HepG2 (cell line): Measurements from ENCODE around the gene RPL37. TPM values are rescaled to one million over a fixed set of nuclear protein-coding genes. Genes with fewer than 3 reads are reported as not detected.

Source experiments
- ATAC-seq: fragments of 200-7000 bp; cut with Tn5 transposase; 3 replicates; pipeline ENCODE4 v1.9.1; 2020; ENCODE audit warnings: mild to moderate bottlenecking, moderate library complexity
- BruUV-seq: library from RNA; stranded (reverse); fragments of 400-500 nt; replicated peaks from 2 replicates; lab custom pipeline; 2021; lab: Mats Ljungman, UMichigan
- CTCF ChIA-PET: fragments of 300-600 bp; formaldehyde crosslinking; extraction: SDS; loops from one replicate; lab custom pipeline; 2021; ENCODE audit warnings: low total read pairs, inconsistent platforms, low intra/inter-chr PET ratio; lab: Yijun Ruan, JAX
- POLR2A ChIA-PET: fragments of 350-600 bp; sonication (Branson Sonifier 250); formaldehyde crosslinking; loops from one replicate; lab custom pipeline; 2020; ENCODE audit warnings: antibody characterized with exemption, inconsistent platforms; lab: Yijun Ruan, JAX
- DNase-seq: peaks from one replicate; pipeline ENCODE4 v3.0.0-alpha.2; 2015; ENCODE audit warnings: low spot score
- FAIRE-seq: peaks from 3 replicates; lab custom pipeline; 2011; peaks lifted over from hg19 to GRCh38; lab: Jason Lieb, UNC
- H2AFZ ChIP-seq: one replicate; pipeline ENCODE4 v1.6.1; 2011; ENCODE audit warnings: low read length, inconsistent platforms
- H3K27ac ChIP-seq: fragments of 300-600 bp; 3 replicates; pipeline ENCODE4 v1.8.0; 2011; ENCODE audit warnings: mixed run types, mild to moderate bottlenecking, mixed read lengths, low read length, inconsistent platforms; ENCODE audit not compliant: insufficient read depth; ENCODE audit errors: extremely low read length
- H3K27me3 ChIP-seq, 2 experiments: fragments of 200-600 bp in 1 of 2; 2 replicates in 1 of 2; 3 replicates in 1 of 2; pipeline versions ENCODE4 v1.6.0 to v1.8.0; 2011; ENCODE audit warnings: low read length in 2 of 2, mild to moderate bottlenecking in 2 of 2, moderate library complexity in 2 of 2, inconsistent platforms in 1 of 2; ENCODE audit not compliant: insufficient read depth in 2 of 2, control insufficient read depth in 1 of 2
- H3K36me3 ChIP-seq, 2 experiments: fragments of 200-600 bp in 1 of 2; replicated peaks in 1 of 2; 2 replicates in 1 of 2; 3 replicates in 1 of 2; pipeline versions ENCODE4 v1.5.1 to v1.8.0; 2011; ENCODE audit warnings: low read length in 2 of 2, inconsistent platforms in 1 of 2; ENCODE audit not compliant: insufficient read depth in 2 of 2, control insufficient read depth in 1 of 2
- H3K4me1 ChIP-seq: 2 replicates; pipeline ENCODE4 v1.5.1; 2012; ENCODE audit warnings: low read length, inconsistent platforms; ENCODE audit not compliant: insufficient read depth
- H3K4me2 ChIP-seq: 2 replicates; pipeline ENCODE4 v1.6.0; 2011; ENCODE audit warnings: low read depth, low read length, inconsistent platforms
- H3K4me3 ChIP-seq, 3 experiments: fragments of 200-600 bp in 1 of 3; sonication (generic), shearing (Covaris generic) in 1 of 3; replicated peaks in 1 of 3; 2 replicates each; pipeline ENCODE4 v1.5.1; 2011 to 2016; ENCODE audit warnings: low read length in 3 of 3, inconsistent platforms in 2 of 3, low read depth in 2 of 3, mild to moderate bottlenecking in 2 of 3, control low read depth in 1 of 3, mixed read lengths in 1 of 3; ENCODE audit not compliant: insufficient read depth in 1 of 3
- H3K79me2 ChIP-seq: one replicate; pipeline ENCODE4 v1.6.1; 2011; ENCODE audit warnings: low read length, inconsistent platforms; ENCODE audit not compliant: insufficient read depth
- H3K9ac ChIP-seq: 2 replicates; pipeline ENCODE4 v1.6.0; 2011; ENCODE audit warnings: mild to moderate bottlenecking, low read depth, low read length, inconsistent platforms; ENCODE audit not compliant: insufficient read depth
- H3K9me3 ChIP-seq: 2 replicates; pipeline ENCODE4 v1.5.1; 2012; ENCODE audit warnings: mild to moderate bottlenecking, low read length
- H4K20me1 ChIP-seq: 2 replicates; pipeline ENCODE4 v1.6.0; 2011; ENCODE audit warnings: inconsistent platforms, mild to moderate bottlenecking, low read length, moderate library complexity; ENCODE audit not compliant: insufficient read depth
- CHD2 ChIP-seq: IDR thresholded peaks from 2 replicates; pipeline ENCODE4 v1.6.1; 2011; ENCODE audit warnings: low read depth, low read length, improper control_type of control experiment
- HNF4G ChIP-seq, 2 experiments: sonication (generic) in 1 of 2; formaldehyde crosslinking in 1 of 2; IDR thresholded peaks; 2 replicates each; pipeline versions ENCODE4 v1.4.0 to v1.6.1; 2011 to 2020; ENCODE audit warnings: borderline replicate concordance in 2 of 2, low read depth in 2 of 2, mild to moderate bottlenecking in 2 of 2, low read length in 1 of 2, missing genetic modification reagents in 1 of 2, moderate library complexity in 1 of 2
- NFYC ChIP-seq: IDR thresholded peaks from 2 replicates; pipeline ENCODE4 v1.6.1; 2016; ENCODE audit warnings: missing genetic modification reagents, missing compliant biosample characterization
- RNF219 ChIP-seq: sonication (generic); formaldehyde crosslinking; IDR thresholded peaks from 2 replicates; pipeline ENCODE4 v1.5.0; 2020; ENCODE audit warnings: mild to moderate bottlenecking, missing genetic modification reagents
- SOX13 ChIP-seq, 3 experiments: fragments of 450-650 bp in 1 of 3; sonication (generic) in 1 of 3; formaldehyde crosslinking in 1 of 3; IDR thresholded peaks in 2 of 3; conservative IDR thresholded peaks in 1 of 3; 2 replicates each; pipeline versions ENCODE4 v1.5.0 to v1.6.1; 2016 to 2020; ENCODE audit warnings: antibody characterized with exemption in 1 of 3, mild to moderate bottlenecking in 1 of 3, missing compliant biosample characterization in 1 of 3, missing genetic modification reagents in 1 of 3, moderate library complexity in 1 of 3
- TCF12 ChIP-seq, 2 experiments: fragments of 450-650 bp in 1 of 2; sonication (generic) in 1 of 2; formaldehyde crosslinking in 1 of 2; IDR thresholded peaks; 2 replicates each; pipeline versions ENCODE4 v1.6.1 to v1.8.0; 2017 to 2022; ENCODE audit warnings: antibody characterized with exemption in 1 of 2, mild to moderate bottlenecking in 1 of 2, missing genetic modification reagents in 1 of 2, moderate library complexity in 1 of 2
- TCF7L2 ChIP-seq: IDR thresholded peaks from 2 replicates; pipeline ENCODE4 v1.6.1; 2011; ENCODE audit warnings: mild to moderate bottlenecking, low read depth, low read length, moderate library complexity
- ZNF362 ChIP-seq: sonication (generic); formaldehyde crosslinking; IDR thresholded peaks from 2 replicates; pipeline ENCODE4 v1.4.0; 2020; ENCODE audit warnings: missing genetic modification reagents, mild to moderate bottlenecking, borderline replicate concordance
- ZNF850 ChIP-seq: sonication (generic); formaldehyde crosslinking; conservative IDR thresholded peaks from 2 replicates; pipeline ENCODE4 v1.9.0; 2021; ENCODE audit warnings: mild to moderate bottlenecking, missing genetic modification reagents
- WGBS: methylation state at CpG from one replicate; pipeline ENCODE4 v1.1.6; 2017; ENCODE audit warnings: low lambda C conversion rate; 5-methylcytosine and 5-hydroxymethylcytosine counted together
- in situ Hi-C: cut with HindIII; loops from 2 replicates; pipeline ENCODE4 v1.10.0; 2017; ENCODE audit warnings: low pct_unique_long_range_greater_than_20kb; ENCODE audit not compliant: extremely low pct_ligation_motif_present
- intact Hi-C: fragments of 100-400 bp; cut with micrococcal nuclease; formaldehyde crosslinking; loops from one replicate; pipeline ENCODE4 v1.10.0; 2022; ENCODE audit not compliant: unreplicated experiment
- polyA plus RNA-seq, 8 experiments: library from polyadenylated mRNA; depleted of rRNA in 3 of 8; stranded (reverse) in 7 of 8; unstranded in 1 of 8; fragments of >200 nt; fragmentation: Illumina TruSeq in 4 of 8; extraction: Trizol in 4 of 8; gene quantifications; 2 replicates each; pipeline versions ENCODE4 v1.2.1 to v1.2.3, GENCODE V29; 2011 to 2016; ENCODE audit warnings: low read depth in 4 of 8, missing spikeins in 1 of 8, mixed read lengths in 1 of 8; ENCODE audit not compliant: insufficient read depth in 1 of 8
- total RNA-seq, 5 experiments: library from RNA; depleted of rRNA; stranded (reverse); fragments of >200 nt; fragmentation: Illumina TruSeq; extraction: Trizol; gene quantifications; 2 replicates each; pipeline ENCODE4 v1.2.3, GENCODE V29; 2016; ENCODE audit warnings: low read depth in 1 of 5
- TF ChIP-seq, protein P1 (sequence below): sonication (generic); formaldehyde crosslinking; conservative IDR thresholded peaks from 2 replicates; pipeline ENCODE4 v1.4.0; 2020; ENCODE audit warnings: mild to moderate bottlenecking, missing genetic modification reagents, moderate library complexity
- TF ChIP-seq, protein P2 (sequence below): sonication (generic); formaldehyde crosslinking; IDR thresholded peaks from 2 replicates; pipeline ENCODE4 v1.4.0; 2020; ENCODE audit warnings: missing genetic modification reagents

The RPL37 gene
- total and polyA plus RNA-seq, 2 of the 13 experiments (the other 11 are each of a cell fraction or from before 2014, with no cell fraction given), result 1,981 to 3,367 TPM

DNA sequence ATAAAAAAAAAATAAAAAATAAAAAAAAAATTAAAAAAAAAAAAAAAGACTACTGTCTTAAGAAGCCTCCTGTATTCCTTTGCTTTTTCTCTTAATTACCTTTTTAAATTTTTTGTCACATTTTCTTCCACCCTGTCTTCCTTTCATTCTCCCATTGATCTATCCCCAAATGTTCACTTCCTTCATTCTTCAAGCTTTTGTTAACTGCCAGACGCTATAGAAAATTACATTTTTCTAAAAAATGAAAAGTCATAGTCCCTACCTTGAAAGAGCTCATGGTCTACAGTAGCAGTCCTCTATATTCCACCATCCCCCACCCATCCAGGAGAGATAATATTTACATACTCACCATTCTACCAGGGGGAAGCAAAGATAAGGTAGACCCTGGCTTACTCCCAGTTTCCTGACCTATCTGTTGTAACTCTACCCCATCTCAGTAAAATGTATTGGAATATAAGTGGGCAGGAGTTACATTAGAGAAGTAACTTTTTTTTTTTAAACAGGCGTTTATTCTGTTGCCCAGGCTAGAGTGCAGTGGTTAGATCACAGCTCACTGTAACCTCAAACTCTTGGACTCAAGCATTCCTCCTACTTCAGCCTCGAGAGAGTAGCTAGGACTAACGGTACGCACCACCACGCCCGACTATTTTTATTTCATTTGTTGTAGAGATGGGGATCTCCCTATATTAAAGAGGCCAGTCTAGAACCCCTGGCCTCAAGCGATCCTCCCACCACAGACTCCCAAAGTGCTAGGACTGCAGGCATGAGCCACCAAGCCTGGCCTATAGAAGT, 33.1 kb downstream of the RPL37 start:
- ATAC-seq, result peak; percentile 7; the same call in 2 of the 3 replicates
- Histone ChIP-seq H3K4me1 (peaks cover 29% of the 10 kb centered on the region), H2AFZ (no peak overlapping the region), H3K9ac (no peak overlapping the region), H4K20me1 (no peaks in the 10 kb centered on the region), H3K36me3 (no peaks in the 10 kb centered on the region), H3K4me2 (peak overlapping the region; percentile 25), H3K27ac (peak overlapping the region; percentile 38), H3K4me3 (no peak overlapping the region), H3K9me3 (no peaks in the 10 kb centered on the region), H3K27me3 (no peaks in the 10 kb centered on the region; a peak in 1 of 5 replicates), H3K79me2 (peaks cover 6% of the 10 kb centered on the region)
- ChIA-PET POLR2A (interaction anchor here (0.9 to 1.6 kb wide), 2 partner anchors 28 to 33 kb away, joined by 3 read pairs; partner anchors contain the start of gene RPL37), CTCF (no interaction called here)
- WGBS, result 57% methylated on average over 8 of the region's 8 CpGs
- BruUV-seq, result no TSS peak
- in situ Hi-C loops (no loop called here), intact Hi-C loops (loop anchor here (2.0 kb wide), 1 partner anchor 23 kb away; no protein-coding TSS in a partner anchor)
- peak; percentile 75 for DNase-seq
- FAIRE-seq, result peak; percentile 42
- TF ChIP-seq HNF4G (IDR thresholded peaks at IDR 0.05; ENCODE audit: borderline replicate concordance, low read depth, low read length) (no peak), HNF4G (CRISPR knock-in tag; IDR thresholded peaks at IDR 0.05; ENCODE audit: borderline replicate concordance, low read depth) (no peak), ZNF362 (CRISPR knock-in tag) (no peak; the same call in 1 of the 2 replicates), ZNF850 (CRISPR knock-in tag) (no peak), RNF219 (no peak), SOX13 (IDR thresholded peaks at IDR 0.05) (no peak), SOX13 (CRISPR knock-in tag; conservative IDR thresholded peaks at IDR 0.05 in 1 of 2, IDR thresholded peaks at IDR 0.05 in 1 of 2) (peak in 1 of 2 experiments; percentile 32; a peak in 1 of 4 replicates), TCF7L2 (no peak), TCF12 (IDR thresholded peaks at IDR 0.05) (no peak), TCF12 (CRISPR knock-in tag; IDR thresholded peaks at IDR 0.05) (no peak), CHD2 (no peak), NFYC (CRISPR knock-in tag) (no peak)
- TF ChIP-seq, protein P1, sequence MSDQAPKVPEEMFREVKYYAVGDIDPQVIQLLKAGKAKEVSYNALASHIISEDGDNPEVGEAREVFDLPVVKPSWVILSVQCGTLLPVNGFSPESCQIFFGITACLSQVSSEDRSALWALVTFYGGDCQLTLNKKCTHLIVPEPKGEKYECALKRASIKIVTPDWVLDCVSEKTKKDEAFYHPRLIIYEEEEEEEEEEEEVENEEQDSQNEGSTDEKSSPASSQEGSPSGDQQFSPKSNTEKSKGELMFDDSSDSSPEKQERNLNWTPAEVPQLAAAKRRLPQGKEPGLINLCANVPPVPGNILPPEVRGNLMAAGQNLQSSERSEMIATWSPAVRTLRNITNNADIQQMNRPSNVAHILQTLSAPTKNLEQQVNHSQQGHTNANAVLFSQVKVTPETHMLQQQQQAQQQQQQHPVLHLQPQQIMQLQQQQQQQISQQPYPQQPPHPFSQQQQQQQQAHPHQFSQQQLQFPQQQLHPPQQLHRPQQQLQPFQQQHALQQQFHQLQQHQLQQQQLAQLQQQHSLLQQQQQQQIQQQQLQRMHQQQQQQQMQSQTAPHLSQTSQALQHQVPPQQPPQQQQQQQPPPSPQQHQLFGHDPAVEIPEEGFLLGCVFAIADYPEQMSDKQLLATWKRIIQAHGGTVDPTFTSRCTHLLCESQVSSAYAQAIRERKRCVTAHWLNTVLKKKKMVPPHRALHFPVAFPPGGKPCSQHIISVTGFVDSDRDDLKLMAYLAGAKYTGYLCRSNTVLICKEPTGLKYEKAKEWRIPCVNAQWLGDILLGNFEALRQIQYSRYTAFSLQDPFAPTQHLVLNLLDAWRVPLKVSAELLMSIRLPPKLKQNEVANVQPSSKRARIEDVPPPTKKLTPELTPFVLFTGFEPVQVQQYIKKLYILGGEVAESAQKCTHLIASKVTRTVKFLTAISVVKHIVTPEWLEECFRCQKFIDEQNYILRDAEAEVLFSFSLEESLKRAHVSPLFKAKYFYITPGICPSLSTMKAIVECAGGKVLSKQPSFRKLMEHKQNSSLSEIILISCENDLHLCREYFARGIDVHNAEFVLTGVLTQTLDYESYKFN (CRISPR knock-in tag), result peak; percentile 41; the same call in 1 of the 2 replicates
- TF ChIP-seq, protein P2, sequence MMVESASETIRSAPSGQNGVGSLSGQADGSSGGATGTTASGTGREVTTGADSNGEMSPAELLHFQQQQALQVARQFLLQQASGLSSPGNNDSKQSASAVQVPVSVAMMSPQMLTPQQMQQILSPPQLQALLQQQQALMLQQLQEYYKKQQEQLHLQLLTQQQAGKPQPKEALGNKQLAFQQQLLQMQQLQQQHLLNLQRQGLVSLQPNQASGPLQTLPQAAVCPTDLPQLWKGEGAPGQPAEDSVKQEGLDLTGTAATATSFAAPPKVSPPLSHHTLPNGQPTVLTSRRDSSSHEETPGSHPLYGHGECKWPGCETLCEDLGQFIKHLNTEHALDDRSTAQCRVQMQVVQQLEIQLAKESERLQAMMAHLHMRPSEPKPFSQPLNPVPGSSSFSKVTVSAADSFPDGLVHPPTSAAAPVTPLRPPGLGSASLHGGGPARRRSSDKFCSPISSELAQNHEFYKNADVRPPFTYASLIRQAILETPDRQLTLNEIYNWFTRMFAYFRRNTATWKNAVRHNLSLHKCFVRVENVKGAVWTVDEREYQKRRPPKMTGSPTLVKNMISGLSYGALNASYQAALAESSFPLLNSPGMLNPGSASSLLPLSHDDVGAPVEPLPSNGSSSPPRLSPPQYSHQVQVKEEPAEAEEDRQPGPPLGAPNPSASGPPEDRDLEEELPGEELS, result no peak
